GM19023 (cell line): Measurements from ENCODE around the gene FSD1L.

Experiments used
- ATAC-seq: cut with Tn5 transposase; IDR thresholded peaks from one replicate; pipeline ENCODE4 v1.9.1; 2021; ENCODE audit warnings: mild to moderate bottlenecking, moderate library complexity; ENCODE audit not compliant: unreplicated experiment

The FSD1L gene

DNA sequence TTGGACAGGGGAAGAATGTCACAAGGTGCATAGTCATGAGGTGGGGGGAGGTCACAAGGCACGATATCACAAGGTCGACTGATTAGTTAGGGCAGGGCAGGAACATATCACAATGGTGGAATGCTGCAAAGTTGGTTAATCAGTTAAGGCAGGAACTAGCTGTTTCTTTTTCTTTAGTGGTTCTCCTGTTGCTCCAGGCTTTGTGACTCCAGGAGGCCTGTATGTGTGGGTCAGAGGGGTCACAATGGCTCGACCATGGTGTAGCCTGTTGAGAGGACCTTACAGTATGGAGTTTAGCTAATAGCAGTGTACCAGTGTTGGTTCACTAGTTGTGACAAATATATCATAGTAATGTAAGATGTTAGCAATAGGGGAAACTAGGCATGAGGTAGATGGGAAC is 12.4 kb upstream of the FSD1L start:
- ATAC-seq = no peak

DNA sequence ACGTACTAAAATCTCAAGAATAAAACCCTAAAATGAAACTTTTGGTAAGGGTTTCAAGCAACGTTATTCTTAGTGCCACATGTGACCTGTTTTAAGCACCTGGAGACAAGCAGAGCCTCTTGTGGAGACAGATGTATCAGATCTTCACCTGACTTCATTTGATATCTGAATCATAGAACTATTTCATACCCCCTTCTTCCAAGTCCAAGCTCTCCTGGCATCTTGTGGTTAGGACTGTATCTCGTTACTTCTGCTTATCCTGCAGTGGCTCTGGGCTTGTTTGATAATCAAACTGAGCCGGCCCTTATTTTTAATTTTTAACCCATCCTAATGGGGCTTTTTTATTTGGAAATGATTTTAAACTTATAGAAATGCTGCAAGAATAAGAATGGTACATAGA is 11.1 kb upstream of the FSD1L start:
- ATAC-seq = no peak

DNA sequence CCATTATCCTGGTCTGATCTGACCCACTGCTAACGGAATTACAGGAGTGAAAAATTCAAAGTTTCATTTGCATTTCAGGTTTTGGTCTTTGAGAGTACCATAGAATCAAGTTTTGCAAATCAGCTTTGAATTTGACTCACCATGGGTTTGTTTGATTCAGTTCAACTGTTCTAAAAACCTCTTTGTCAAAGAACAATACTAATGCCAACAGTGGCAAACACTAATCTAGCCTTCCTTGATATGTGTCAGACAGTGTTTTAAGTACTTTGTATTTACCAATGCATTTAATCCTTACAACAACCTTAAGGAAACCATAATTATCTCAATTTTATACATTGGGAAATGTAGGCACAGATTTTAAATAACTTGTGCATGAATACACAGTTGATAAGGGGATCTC is 10.1 kb upstream of the FSD1L start:
- ATAC-seq = no peak

DNA sequence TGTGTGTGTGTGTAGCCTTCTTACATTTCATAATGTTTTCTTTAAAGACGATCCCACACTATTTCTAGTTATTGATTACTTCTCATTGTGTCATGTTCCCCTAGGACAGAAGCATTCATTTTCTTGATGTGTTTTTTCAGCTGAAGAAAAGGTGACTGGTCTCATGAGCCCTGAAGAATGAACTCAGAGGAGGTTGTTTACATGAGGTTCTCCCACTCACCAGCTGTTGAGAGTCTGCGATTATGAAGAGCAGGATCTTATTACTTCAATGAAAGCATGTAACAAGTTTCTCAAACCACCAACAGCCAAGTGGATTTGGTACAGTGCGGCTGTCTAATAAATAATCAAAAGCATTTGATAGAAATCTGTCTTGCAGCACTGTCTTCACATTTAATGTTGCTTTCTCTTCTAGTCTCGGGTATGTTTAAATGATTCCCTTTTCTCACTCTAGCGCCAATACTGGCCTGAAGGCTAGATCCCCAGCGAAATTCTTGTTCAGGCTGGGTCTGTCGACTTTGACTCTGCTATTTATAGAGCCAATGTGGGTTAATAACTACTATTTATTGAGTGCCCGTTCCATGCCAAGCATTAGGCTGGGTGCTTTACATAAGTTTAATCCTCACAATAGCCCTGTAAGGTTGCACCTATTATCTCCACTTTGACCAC is 9.6 kb upstream of the FSD1L start:
- no peak for ATAC-seq

DNA sequence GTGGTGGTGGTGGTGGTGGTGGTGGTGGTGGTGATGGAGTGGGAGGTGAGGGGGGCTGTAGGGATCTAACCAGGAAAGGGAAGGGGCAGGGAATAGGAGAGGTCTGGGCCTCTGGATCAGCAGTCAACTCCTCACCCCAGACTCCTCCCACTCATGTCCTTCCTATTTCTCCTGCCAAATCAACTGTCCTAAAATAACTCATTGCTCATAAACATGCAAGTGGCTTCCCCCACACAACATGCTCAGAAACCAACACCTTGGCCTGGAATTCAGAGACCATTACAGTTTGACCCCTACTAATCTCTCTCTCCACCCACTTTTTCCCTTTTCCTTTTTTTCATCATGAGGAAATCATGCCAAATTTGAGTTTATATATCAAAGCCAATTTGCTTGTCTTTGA is 8.4 kb upstream of the FSD1L start:
- no peak for ATAC-seq

DNA sequence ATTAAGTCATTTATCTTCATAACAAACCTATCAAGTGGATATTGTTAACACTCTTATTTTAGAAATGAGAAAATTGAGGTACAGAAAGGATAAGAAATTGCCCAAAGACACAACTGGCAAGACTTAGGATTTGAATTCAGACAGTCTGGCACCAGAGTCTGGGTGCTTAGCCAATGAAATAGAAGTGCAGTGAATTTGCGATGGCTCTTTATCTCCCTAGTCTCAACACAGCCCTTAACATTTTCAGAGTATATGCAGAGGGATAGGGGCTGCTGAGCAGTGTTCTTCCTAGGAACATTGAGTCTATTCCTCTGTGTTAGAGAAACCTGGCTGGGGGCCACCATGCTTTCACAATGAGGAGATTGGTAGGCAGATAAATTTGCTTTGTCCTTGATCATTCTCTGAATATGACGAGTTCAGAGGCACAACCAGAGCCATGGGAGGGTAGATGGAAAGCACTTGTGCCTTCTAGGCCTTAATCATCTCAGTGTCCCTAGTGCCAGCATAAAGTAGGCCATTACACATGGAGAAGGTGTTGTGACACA is 6.1 kb upstream of the FSD1L start:
- no peak for ATAC-seq

DNA sequence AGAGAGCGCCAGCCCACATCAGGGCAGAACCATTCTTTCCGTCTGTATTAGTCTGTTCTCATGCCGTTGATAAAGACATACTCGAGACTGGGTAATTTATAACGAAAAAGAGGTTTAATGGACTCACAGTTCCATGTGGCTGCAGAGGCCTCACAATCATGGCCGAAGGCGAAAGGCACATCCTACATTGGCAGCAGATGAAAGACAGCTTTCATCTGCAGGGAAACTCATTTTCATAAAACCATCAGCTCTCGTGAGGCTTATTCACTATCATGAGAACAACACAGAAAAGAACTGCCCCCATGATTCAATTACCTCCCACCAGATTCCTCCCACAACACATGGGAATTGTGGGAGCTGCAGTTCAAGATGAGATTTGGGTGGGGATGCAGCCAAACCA is 4.7 kb upstream of the FSD1L start:
- ATAC-seq = no peak

DNA sequence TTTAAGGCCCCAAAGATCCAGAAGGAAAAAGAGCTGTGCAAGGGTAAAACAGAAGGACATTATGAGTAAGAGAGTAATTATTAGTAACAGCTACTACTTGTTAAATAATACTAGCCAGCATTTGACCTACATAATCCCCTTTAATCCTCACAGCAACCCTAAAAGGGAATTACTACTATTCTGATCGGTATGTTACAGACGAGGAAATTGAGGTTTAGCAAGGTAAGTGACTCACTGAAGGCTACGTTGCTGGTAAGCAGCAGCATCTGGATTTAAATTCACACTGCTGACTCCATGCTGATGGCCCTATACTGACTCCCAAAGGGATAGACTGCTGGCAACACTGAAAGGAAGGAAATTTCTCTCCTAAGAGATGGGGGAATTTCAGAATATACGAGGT is 3.7 kb upstream of the FSD1L start:
- ATAC-seq = no peak

DNA sequence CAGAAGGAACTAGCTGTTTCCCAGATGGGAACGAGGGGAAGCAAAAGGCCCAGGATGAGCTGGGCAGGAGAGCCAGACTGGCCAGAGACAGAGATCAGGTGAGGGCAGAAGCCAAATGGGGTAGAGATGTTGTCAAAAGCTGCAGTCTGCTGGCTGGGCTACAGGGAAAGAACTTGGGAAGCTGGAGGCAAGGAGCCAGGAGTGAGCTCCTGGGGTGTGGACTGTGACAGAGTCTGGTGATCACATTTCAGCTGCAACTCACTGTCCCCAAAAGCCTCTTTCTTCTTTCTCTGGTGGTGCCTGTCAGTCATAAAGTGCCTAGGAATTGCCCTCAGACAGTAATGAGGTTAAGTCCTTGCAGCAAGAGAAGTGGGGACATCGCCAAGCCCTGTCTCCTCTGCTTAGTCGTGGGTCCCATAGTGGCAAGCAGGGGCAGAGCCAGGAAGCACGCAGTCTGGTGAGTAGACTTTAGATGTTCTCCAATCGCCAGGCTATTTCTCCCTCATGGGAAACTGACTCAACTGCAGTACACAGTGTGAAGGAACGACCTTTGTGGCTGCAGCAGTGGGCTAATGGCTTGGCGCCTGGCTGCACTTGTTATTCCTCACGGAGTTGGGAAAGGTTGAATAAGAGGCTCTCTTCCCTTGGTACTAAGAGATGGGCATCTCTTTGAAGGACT is 2.5 kb upstream of the FSD1L start:
- ATAC-seq = no peak

DNA sequence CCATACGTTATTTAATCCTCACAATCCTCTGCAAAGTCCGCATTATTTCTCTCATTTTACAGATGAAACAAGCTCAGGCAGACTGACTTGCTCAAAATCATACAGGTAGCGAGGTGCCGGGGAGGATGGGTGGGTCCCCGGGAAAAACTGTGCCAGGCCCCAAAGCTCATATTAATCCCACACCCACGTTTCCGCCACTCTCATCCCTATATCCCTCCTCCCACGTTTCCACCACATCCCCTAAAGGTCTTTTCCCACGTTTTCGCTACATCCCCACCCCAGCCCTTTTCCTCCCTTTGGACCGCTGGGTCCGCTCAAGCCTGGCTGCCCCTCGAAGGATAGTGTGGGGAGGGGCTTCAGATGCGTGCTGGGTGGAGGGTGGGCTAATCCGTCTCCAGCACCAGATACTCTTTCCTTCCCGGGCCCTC is 434 bp upstream of the FSD1L start:
- ATAC-seq = no peak

DNA sequence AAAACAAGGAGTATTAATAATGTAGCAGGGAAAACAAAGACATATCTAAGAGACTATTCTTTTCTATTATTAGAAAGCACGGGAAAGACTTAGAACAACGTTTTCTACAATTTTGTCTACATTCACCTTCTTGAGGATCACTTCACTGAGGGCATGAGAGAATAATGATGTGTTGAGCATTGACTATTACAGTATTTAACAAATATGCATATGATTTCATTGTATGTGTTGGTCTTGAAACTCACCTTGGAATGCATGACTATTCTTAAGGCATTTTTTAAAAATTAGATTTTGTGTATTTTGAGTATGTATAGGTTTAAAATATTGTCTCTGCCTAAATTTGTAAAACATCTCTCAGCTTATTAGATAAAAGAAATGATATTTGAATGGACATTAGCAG is 1.2 kb downstream of the FSD1L start:
- ATAC-seq = no peak

DNA sequence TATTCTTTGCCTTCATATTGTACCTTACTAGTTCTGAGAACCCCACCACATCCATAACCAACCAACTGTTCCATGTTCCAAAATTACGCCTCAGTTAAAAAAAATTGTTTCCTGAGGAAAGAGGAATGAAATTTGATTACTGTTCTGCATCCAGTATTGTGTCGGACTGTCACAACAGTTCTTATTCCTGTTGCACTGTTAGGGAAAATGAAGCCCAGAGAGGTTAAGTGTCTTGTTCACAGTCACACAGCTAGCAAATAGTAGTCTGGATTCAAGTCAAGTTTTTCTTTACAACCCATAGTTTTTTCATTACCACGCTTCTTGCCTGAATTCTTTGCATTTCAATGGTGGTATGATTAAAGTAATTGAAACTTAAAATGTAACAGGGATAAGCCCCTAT is 4.4 kb downstream of the FSD1L start:
- no peak for ATAC-seq

DNA sequence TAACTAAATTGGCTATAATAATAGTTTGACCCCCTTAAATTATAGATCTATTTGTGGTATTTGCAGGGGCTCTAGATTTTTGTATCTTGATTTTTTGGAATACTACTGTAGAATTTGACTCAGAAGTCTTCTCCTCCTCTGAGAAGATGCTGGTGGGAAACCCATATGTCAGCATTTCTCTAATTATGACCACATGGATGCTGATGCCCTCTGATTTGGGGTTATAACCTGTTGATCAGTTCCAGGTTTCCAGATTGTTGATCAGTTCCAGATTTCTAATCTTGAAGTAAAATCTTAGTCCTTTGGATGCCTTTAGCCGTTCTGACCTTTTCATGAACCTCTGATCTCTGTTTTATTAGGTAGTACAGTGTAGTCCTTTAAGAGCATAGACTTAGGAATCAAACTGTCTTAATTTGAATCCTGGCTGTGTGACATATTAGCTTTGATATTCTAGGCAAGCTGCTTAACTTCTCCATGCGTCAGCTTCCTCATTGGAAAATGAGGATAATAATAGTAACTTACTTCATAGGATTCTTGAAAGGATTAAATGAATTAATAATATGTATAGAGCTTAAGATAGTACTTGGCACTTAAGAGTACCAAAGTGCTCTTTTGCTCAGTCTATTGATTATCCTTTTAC is 8.1 kb downstream of the FSD1L start:
- ATAC-seq = no peak

DNA sequence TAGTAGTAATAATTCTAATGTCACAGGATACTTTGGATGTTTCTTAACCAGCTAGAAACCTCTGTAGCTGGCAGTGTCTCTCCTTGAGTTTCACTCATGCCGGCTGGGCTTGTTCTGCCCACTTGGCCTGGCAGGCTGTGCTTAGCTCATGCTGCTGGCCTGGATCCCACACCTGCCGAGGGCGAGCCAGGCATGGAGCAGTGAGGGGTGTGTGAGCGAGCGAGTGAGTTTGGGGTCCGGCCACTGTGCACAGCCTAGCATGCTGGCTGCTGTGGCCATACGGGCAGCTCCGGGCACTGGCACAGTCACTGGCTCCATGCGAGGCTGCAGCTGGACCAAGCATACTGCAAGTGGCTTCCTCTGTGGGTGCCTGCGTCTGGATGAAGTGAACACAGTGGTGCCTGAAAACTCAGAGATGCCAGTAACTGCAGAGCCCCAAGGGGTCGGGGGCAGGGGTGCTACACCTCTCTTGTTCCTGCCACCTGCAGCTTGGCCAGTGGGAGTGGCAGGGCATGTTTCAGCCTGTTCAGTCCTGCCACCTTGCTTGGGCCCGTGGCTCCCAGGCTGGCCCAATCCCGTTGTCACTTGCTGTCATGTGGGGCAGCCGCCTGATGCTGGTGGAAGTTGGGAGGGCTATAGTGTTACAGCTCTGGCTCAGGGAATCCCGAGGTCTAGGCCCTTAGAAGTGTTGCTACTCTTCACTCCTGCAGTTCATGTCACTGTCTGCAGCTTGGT is 9.9 kb downstream of the FSD1L start:
- no peak for ATAC-seq

DNA sequence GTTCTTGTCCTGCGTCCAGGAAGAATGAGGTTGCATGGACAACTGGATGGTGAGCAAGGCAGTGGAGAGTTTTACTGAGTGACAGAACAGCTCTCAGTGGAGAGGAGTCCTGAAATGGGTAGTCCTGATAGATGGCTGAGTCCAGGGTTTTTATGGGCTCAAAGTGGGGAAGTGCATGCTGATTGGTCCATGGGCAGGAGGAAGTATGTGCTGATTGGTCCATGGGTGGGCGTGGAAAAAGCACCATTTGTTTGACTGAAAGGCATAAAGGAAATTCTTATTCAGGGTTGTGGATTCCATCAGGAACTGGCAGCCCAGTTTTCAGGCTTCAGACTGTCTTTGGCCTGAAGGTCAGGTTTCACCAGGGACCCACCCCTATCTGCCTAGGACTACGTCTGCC is 10.6 kb downstream of the FSD1L start:
- no peak for ATAC-seq

DNA sequence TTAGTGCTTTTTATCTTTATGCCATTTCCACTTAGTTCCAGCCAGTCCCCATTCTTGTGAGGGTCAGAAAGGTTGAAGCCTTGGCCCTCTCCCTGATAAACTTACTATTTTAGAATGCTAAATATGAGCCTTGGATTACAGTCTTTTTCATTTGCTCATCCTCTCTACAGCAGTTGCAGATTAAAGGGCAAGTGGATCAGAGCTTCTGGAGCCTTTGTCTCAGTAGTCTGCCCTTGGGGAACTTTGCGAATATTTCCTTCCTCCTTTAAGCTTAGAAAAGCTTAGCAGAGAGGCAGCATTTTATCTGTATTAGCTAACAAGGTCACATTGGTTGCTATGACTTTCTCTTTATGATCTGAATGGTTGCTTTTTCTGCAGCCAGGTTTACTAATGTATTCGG is 11.5 kb downstream of the FSD1L start:
- ATAC-seq = no peak

DNA sequence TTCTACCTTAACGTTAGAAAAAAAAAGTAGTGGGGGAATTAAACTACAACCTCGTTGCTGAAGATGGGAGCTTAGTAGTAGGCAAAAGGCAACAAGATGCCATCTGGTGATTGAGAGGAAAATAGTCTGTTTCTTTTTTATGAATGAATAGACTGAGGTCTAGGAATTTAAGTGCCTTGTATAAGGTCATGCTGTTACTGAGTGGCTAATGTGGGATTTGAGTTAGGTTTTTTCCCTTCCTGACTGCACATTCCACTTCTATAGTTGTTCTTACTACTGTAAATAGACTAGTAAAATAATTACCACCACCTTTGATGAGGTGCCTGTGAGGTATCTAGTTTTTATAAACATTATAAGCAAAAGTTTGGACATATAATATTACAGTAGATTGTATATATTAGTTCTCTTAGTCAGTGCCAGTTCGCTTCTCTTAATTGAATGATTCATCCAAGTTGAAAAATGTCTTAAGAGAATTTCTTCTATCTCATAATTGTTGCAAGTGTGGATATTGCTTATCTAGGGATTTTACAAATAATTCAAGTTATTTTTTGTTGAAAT is 19.1 kb downstream of the FSD1L start:
- ATAC-seq = no peak

DNA sequence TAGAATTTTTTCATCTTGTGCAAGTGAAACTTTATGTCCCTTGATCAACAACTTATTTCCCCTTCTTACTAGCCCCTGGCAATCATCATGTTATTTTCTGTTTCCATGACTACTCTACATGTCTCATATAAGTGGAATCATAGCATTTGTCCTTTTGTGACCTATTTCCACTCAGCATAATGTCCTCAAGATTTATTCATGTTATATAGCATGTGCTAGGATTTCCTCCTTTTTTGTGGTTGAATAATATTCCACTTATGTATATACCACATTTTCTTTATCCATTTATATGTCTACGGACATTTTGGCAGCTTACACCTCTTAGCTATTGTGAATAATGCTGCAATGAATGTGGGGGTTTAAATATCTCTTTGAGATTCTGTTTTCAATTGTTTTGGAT is 21.0 kb downstream of the FSD1L start:
- no peak for ATAC-seq

DNA sequence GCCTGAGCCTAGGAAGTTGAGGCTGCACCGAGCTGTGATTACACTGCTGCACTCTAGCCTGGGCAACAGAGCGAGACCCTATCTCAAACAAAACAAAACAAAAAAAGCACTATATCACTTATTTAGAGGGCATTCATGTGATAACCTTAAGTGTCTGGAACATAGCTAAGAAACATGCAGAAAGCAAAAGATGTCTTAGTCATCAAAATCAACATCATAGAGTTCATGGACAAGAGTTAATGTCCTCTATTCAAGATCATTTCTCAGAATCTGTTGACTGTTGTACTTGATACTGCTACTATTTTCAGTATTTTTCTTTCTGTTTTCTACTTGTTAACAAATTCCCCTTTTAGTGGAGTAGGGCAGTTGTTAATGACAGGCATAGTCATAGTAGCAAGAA is 25.4 kb downstream of the FSD1L start:
- no peak for ATAC-seq

DNA sequence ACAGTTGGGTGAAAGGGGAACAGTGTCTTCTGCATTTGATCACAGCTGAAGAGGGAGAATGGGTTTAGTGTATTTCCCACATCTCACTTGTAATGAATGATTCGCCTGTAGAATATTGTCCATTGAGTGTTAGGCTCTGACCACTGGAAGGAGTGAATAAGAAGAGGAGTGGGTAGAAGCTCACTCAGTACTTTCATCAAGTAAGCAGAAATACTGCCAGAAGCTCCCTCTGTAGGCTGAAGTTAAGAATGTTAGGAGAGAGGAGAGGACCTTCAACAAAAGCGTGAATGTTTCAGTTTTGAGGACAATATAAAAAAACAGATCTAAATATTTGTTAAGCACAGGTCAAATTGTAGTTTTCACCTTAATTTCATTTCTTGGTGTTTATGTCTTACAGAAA is 27.5 kb downstream of the FSD1L start:
- ATAC-seq = no peak

DNA sequence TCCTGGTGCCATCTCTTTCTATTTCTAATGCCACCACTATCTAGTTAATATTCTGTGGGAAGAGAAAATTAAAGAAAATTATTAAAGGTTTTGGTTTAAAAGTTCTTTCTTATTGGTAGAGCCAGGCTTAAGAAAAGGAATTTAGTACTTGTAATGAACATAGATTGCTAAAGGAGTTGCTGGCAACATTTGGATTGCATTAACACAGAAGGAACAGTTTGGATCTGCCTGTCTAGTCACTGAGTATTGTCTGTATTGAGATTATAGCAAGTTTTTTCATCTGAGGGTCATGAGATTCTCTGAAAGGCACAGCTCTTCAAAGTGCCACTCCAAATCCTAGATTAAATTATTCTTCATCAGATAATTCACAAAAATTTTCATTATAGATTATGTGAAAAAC is 32.0 kb downstream of the FSD1L start:
- ATAC-seq = no peak
